Stimulated activated CD8-positive, alpha-beta memory T cell treated with anti-CD3 and anti-CD28 coated beads, Interleukin-12 subunit alpha, Interleukin-12 subunit beta, amount 100 ng/mL, for 4 hours (primary cell): ENCODE data around the gene GIMAP5.

ENCODE experiments used
- DNase-seq: peaks from one replicate; pipeline ENCODE4 v3.0.0-alpha.2; 2020; ENCODE audit warnings: low read depth

The GIMAP5 gene

GRCh38 chr7:150735596-150736358 lies 1.4 kb upstream of the GIMAP5 start:
- no peak for DNase-seq

DNA sequence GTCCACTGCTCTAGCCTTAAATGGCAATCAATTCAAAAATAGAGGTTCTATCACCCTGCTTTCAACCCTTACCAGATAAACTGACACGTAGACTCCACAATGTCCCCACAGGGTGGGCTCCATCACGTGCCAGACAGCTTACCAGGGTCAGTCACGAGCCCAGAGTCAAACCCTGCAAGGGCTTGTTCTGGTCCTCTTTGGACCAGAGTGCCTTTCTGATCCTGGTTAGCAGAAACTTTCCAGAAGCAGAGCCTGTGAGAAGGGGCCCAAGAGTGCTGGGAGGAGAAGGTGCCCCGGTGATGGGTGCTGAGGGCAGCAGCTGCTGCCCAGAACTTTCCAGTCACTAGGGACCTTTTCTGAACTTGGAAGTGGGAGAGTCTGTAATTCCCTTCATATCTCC lies 354 bp upstream of the GIMAP5 start:
- DNase-seq, result no peak

DNA sequence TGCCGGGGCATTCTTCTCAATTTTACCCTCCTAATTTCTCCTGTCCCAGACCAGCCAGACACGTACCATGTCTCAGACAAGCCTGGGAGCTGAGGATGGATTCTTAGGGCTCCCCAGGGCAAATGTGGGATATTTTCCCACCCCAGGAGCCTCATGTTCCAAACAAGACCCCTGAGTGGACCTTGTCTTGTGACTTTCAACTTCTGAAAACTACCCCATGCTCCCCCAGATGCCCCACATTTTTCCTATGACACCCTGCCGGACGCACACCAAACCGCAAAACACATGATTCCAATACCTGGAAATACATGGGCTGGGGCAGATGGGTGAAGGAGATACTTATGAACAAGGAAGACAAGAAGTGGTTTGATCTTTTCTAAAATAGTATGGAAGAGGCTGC lies 874 bp downstream of the GIMAP5 start:
- no peak for DNase-seq

- no peak for DNase-seq
These were observed 1.4 kb downstream of the GIMAP5 start for GRCh38 chr7:150738591-150739001.

DNA sequence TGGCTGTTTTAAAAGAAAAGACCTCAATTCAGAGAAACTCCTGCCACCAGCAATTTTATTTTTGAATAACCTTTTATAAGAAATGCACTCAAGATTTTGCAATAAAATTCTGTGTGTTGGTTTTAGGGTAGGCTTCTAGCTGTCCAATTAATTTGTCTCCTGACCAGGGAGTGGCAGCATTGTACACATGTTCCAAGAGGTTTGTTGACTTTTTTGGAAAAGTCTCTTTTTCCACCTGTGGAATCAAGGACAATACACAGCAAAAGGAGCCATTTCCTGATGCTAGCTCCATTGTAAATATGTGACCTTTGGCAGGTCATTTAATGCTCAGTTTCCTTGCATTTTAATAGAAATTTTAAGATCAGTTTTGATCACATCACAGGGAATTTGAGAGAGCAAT lies 1.8 kb downstream of the GIMAP5 start:
- no peak for DNase-seq

- no peak for DNase-seq
These were observed 2.8 kb downstream of the GIMAP5 start for GRCh38 chr7:150740053-150740452.

- DNase-seq, result no peak
These were observed 5.2 kb downstream of the GIMAP5 start for GRCh38 chr7:150742286-150742968.

DNA sequence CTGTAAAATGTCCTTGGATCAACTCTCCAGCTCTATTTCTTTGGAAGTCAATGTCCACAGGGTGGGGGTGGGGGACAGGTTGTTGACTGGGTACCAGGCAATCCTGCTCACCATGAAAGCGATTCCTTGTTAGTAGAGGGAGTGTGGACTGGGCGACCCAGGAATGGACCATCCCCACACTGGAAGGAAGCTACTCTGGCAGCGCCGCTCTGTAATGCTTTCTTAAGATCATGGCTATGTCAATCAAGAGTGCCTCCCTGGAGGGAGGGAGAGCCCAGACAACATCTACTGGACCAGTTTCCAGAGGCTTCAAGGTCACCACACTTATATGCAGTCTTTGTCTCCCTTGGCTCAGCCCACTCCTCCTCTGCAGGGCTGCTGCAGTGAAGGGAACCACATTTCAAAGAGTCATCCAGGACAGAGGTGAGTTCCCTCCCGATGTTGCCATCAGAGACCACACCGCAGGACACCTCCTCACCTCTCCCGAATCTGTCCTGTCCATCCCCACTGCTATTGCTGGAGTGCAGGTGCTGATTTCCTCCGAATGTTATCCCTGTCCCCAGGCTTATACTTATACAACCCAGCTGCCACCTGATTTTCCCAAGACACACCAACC lies 6.9 kb downstream of the GIMAP5 start:
- no peak for DNase-seq

- no peak for DNase-seq
These were observed 7.9 kb downstream of the GIMAP5 start for GRCh38 chr7:150745086-150745485.

DNA sequence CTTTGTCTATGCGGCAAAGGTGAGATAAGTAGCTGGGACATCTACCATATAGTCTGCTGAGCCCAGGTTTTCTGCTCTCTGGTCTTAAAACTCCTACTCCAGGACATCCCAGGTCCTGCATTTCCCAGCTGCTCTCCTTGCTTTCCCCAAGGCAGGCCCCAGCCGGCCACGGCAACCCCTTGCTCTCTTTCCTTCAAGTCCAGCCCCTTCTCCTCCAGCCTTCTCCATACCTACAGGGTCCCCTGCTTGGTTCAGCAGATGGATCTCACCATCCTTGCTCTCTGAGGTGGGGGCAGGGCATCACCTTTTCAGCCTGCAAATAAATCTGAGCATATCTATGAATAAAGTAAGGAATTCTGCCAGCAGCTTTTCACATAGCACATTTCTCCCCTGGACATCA lies 8.7 kb downstream of the GIMAP5 start:
- DNase-seq, result no peak

DNA sequence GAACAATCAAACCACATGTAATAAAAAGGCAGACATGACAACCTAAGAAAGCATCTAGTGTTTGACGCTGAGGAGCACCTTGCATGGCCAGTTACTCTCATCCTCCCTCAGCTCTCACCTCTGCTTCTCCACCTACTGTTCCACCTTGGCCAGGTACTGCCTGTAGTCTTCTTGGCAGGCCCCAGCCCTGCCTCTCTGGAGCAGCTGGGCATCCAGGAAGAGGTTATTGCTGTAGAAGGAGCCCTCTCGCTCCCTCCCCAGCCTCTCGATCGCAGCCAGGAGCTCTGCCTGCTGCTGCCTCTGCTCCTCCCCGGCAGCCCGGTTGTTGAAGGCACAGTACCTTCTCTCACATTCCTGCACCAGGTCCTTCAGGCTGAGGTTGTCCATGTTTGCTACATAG lies 9.7 kb downstream of the GIMAP5 start:
- DNase-seq, result no peak

DNA sequence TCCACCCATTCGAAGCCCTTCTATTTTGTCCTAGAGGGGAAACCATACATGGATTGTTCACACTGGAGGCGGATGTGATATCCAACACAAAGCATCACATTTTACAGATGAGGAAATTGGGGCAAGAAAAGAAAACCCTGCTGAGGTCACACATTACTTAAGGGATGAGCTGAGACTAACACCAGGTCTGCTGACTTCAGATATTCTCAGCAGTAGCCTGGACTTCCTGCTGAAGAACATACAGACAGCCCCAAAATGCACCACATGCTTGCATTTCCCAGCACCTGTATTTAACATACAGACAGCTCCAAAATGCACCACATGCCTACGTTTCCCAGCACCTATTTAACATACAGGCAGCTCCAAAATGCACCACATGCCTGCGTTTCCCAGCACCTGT lies 11.2 kb downstream of the GIMAP5 start:
- no peak for DNase-seq

DNA sequence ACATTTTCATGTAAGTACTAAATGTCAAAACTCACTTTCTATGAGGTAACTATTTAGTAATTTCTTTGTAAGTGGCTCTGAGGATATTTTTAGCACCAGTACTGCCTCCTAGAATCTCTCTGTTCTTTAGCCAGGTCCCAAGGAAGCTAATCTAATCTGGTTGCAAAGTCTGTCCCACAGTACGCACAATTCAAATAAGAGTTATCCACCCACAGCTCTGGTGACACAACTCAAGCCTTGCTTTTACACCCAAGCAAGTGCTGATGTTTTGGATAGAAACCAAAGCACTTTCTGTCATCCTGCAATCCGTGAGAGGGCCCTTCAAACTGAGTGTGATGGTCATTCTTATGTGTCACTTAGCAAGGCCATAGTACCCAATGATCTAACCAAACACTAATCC lies 14.5 kb downstream of the GIMAP5 start:
- no peak for DNase-seq

DNA sequence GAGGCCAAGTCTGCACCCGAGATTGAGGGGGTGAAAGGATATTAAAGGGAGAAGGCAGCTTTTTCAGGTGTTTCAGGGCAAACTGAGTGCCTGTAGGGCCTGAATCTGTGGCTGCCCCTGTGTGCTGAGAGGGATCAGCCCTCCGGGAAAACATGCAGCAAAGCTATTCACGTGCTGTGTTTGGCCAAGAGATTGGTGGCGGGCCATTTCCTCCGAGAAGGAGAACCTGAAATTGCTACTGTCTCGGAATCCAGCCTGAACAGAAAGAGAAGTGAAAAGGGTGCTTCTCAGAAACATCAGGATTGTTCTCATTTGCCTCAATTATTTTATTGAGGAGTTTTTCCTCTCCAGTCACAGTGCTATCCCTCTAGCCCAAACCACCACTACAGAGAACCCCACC lies 16.0 kb downstream of the GIMAP5 start:
- DNase-seq, result no peak

- DNase-seq, result no peak
These were observed 16.8 kb downstream of the GIMAP5 start for GRCh38 chr7:150753826-150754603.

DNA sequence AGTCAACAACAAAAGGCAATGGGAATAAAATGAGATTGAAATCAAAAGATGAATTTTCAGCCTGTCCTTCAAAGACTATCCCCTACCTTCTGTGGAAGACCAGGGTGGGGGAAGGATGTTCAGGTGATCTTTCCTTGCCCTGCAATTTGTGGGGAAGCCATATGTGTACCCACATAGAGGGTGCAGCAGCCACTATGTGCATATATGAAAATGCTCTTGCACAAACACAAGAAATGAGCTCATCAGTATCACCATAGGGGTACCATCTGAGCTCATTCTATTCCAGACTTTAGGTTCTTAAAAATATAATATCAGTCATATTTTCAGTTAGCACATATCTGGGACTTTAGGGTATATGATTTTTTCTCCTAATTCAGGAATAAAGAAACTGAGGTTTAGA lies 17.7 kb downstream of the GIMAP5 start:
- DNase-seq, result no peak

DNA sequence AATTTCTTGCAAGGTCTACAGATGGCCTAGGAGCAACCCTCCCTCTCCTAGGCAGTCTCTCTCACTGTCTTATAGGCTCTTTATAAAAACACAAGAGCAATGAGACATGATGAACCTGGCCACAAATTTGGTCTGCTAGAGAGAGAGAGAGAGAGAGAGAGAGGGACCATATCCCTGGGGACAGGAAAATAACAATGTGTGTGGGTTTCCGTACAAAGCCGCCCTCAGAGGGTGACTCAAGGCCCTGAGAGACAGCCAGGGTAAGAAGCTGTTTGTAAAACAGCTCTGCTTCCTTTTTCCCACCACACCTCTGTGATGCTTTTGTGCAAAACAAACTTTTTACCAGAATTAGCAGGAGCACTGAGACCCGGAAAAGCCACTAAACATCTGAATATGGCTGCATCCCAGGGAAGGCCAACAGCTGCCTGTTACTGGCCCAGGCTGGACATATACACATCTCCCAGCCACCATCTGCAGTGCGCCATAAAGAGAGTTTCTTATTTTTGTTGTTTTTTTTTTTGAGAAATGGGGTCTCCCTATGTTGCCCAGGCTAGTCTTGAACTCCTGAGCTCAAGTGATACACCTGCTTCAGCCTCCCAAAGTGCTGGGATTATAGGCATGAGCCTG lies 18.4 kb downstream of the GIMAP5 start:
- DNase-seq, result peak; percentile 55

- no peak for DNase-seq
These were observed 18.9 kb downstream of the GIMAP5 start for GRCh38 chr7:150756166-150756565.

DNA sequence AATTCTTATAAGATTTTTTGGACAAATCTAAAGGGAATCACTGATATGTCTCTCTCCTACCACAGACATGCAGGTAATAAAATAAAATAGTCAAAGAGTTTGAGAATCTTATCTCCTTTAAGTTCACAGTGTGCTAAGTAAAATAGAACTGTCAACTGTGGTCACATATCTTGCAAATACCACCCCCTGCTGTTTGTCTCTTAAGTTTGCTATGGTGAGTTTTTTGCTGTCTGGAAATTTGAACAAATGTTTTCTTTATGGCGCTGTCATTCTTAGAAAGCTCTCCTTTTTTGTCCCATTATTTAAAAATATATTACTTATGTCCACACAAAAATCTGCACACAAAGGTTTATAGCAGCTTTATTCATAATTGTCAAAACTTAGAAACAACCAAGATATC lies 19.6 kb downstream of the GIMAP5 start:
- no peak for DNase-seq

- DNase-seq, result no peak
These were observed 22.3 kb downstream of the GIMAP5 start for GRCh38 chr7:150759479-150759878.

GRCh38 chr7:150766334-150766709 lies 29.1 kb downstream of the GIMAP5 start:
- no peak for DNase-seq

- DNase-seq, result no peak
These were observed 32.5 kb downstream of the GIMAP5 start for GRCh38 chr7:150769768-150770167.
